Hematopoietic multipotent progenitor cell treated with erythropoietin and hydrocortisone succinate and interleukin-3 and kit ligand, for 17 days (in vitro differentiated cells): ENCODE results near the gene SEMA3D.
"Not testable (repeated sequence)": the region's sequence is repeated elsewhere in the genome, so short reads cannot be mapped to it uniquely, and the experiment has no call there.

Experiments
- DNase-seq: peaks from one replicate; pipeline ENCODE4 v3.0.0-alpha.2; 2015; ENCODE audit warnings: low spot score

SEMA3D gene

GRCh38 chr7:84992954-84993353 lies 193.9 kb downstream of the SEMA3D start:
- DNase-seq, result not testable (repeated sequence)

GRCh38 chr7:84985073-84985784 lies 201.6 kb downstream of the SEMA3D start:
- DNase-seq, result no peak

GRCh38 chr7:84982199-84982598 lies 204.7 kb downstream of the SEMA3D start:
- no peak for DNase-seq

GRCh38 chr7:84981055-84981976 lies 205.5 kb downstream of the SEMA3D start:
- DNase-seq, result no peak

- DNase-seq, result no peak
Measured at GRCh38 chr7:84975586-84976185, 211.2 kb downstream of the SEMA3D start.

- no peak for DNase-seq
Measured at GRCh38 chr7:84971360-84971759, 215.5 kb downstream of the SEMA3D start.

GRCh38 chr7:84970670-84971069 lies 216.2 kb downstream of the SEMA3D start:
- no peak for DNase-seq

- DNase-seq, result no peak
Measured at GRCh38 chr7:84953234-84953633, 233.6 kb downstream of the SEMA3D start.

- no peak for DNase-seq
Measured at GRCh38 chr7:84950836-84951235, 236.0 kb downstream of the SEMA3D start.

GRCh38 chr7:84949501-84949900 lies 237.4 kb downstream of the SEMA3D start:
- no peak for DNase-seq

GRCh38 chr7:84949067-84949466 lies 237.8 kb downstream of the SEMA3D start:
- no peak for DNase-seq

GRCh38 chr7:84948634-84949033 lies 238.2 kb downstream of the SEMA3D start:
- DNase-seq, result no peak

- DNase-seq, result no peak
Measured at GRCh38 chr7:84946549-84946948, 240.3 kb downstream of the SEMA3D start.
